ENCODE results near the gene ZNF771.
A peak's percentile ranks its signal among the peaks of the same experiment; 100 is the strongest.

ZNF771 gene

GRCh38 chr16:30374538-30374937, 32.9 kb upstream of the ZNF771 start, which contains the start of gene MYL11:
Gene MYL11, plus strand, starts transcription at chr16:30374802. Its CDS starts 56 bp downstream, at chr16:30374858.
- H3K27me3 ChIP-seq, result no peaks in the 10 kb centered on the region
- peak within 1 kb of the TSS; percentile 38 for H3K4me2 ChIP-seq
- no peaks in the 10 kb centered on the region for H3K36me3 ChIP-seq
- H3K27ac ChIP-seq, result peak within 1 kb of the TSS; percentile 1; the same call in 1 of the 2 replicates
- H3K9ac ChIP-seq, result peak within 1 kb of the TSS; percentile 21; the same call in 1 of the 2 replicates
- H3K4me1 ChIP-seq, result peaks cover 48% of the 10 kb centered on the region
- H3K9me3 ChIP-seq, result no peaks in the 10 kb centered on the region
- H3K4me3 ChIP-seq, result no peak within 1 kb of the TSS
- peaks cover 2% of the 10 kb centered on the region for H4K20me1 ChIP-seq
- TF ChIP-seq Cebpa-rat (IDR thresholded peaks at IDR 0.05), result no peak

DNA sequence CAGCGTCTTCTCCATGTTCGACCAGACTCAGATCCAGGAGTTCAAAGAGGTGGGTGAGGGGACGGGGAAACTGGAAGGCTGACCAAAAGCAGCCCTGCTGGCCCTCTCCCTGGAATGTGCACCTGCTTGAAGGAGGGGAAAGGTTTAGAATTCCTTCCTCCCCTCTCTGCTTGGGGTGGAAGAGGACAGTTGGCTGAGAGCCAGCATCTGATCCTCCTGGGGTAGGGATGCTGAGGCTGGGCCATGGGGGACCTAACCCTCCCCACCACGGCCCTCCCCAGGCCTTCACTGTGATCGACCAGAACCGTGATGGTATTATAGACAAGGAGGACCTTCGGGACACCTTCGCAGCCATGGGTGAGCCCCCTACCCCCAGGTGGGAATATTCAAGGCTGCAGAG, 31.5 kb upstream of the ZNF771 start:
- no peak for TF ChIP-seq Cebpa-rat (IDR thresholded peaks at IDR 0.05)
- Histone ChIP-seq H3K9ac (no peak overlapping the region), H3K4me1 (peaks cover 62% of the 10 kb centered on the region), H3K27me3 (no peaks in the 10 kb centered on the region), H3K4me2 (no peak overlapping the region), H3K36me3 (no peaks in the 10 kb centered on the region), H3K27ac (no peak overlapping the region), H3K9me3 (no peaks in the 10 kb centered on the region), H4K20me1 (no peaks in the 10 kb centered on the region), H3K4me3 (no peak overlapping the region)

GRCh38 chr16:30376461-30376902, 30.9 kb upstream of the ZNF771 start:
- peaks cover 64% of the 10 kb centered on the region for H3K4me1 ChIP-seq
- H3K27ac ChIP-seq, result peak overlapping the region; percentile 98
- no peak overlapping the region; the same call in 1 of the 2 replicates for H3K9ac ChIP-seq
- no peaks in the 10 kb centered on the region for H3K27me3 ChIP-seq
- no peak overlapping the region for H3K4me3 ChIP-seq
- H3K9me3 ChIP-seq, result no peaks in the 10 kb centered on the region
- H3K36me3 ChIP-seq, result no peaks in the 10 kb centered on the region
- TF ChIP-seq Cebpa-rat (IDR thresholded peaks at IDR 0.05), result no peak
- H3K4me2 ChIP-seq, result peak overlapping the region; percentile 92
- no peaks in the 10 kb centered on the region for H4K20me1 ChIP-seq

DNA sequence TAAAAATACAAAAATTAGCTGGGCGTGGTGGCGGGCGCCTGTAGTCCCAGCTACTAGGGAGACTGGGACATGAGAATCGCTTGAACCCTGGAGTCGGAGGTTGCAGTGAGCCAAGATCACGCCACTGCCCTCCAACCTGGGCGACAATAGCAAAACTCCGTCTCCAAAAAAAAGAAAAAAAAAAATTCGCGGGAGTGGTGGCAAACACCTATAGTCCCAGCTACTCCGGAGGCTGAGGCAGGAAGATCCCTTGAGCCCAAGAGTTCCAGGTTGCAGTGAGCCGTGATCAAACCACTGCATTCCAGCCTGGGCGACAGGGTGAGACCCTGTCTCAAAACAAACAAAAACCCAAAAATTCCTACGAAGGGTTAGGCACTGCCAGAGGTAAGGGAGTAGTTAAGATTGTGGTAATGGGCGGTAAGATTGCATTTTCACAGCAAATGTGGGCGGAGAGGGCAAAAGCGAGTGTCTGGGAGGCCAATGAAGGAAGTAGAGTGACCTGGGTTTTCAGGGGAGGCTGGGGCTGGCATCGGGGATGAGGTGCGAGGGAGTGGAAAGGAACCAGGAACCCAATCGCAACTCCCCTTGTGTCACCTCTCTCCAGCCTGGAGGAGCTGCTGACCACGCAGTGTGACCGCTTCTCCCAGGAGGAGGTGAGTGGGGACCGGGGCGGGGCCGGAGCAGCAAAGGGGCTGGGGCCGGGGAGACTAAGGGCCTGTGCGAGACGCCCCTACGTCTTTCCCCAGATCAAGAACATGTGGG, 30.2 kb upstream of the ZNF771 start:
- Histone ChIP-seq H3K4me1 (peaks cover 64% of the 10 kb centered on the region), H4K20me1 (no peaks in the 10 kb centered on the region), H3K9ac (peak overlapping the region; percentile 90), H3K4me2 (peak overlapping the region; percentile 92), H3K27ac (peak overlapping the region; percentile 98), H3K36me3 (no peaks in the 10 kb centered on the region), H3K27me3 (no peaks in the 10 kb centered on the region), H3K9me3 (no peaks in the 10 kb centered on the region), H3K4me3 (peak overlapping the region; percentile 75)
- TF ChIP-seq Cebpa-rat (IDR thresholded peaks at IDR 0.05), result no peak

DNA sequence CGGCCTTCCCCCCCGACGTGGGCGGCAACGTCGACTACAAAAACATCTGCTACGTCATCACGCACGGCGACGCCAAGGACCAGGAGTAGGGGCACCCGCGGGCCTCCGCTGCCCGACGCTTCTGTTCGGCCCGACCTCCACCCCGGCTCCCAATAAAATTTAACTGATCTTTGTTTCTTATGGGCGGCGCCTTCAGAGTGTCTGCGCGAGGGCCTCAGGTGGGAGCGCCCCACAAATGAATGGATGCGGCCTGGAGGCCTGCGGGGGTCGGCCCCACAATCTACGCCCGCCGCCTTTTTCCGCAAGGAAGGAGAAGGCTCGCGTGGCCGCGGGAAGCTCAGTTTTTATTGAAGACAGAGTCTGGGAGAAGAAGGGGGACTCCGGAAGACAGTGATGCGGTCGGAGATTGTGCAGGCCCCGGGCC, 29.6 kb upstream of the ZNF771 start:
- H3K4me3 ChIP-seq, result peak overlapping the region; percentile 75
- peaks cover 64% of the 10 kb centered on the region for H3K4me1 ChIP-seq
- no peaks in the 10 kb centered on the region for H3K9me3 ChIP-seq
- no peaks in the 10 kb centered on the region for H4K20me1 ChIP-seq
- peak overlapping the region; percentile 98 for H3K27ac ChIP-seq
- H3K4me2 ChIP-seq, result peak overlapping the region; percentile 92
- H3K36me3 ChIP-seq, result no peaks in the 10 kb centered on the region
- no peak for TF ChIP-seq Cebpa-rat (IDR thresholded peaks at IDR 0.05)
- no peaks in the 10 kb centered on the region for H3K27me3 ChIP-seq
- H3K9ac ChIP-seq, result peak overlapping the region; percentile 90

DNA sequence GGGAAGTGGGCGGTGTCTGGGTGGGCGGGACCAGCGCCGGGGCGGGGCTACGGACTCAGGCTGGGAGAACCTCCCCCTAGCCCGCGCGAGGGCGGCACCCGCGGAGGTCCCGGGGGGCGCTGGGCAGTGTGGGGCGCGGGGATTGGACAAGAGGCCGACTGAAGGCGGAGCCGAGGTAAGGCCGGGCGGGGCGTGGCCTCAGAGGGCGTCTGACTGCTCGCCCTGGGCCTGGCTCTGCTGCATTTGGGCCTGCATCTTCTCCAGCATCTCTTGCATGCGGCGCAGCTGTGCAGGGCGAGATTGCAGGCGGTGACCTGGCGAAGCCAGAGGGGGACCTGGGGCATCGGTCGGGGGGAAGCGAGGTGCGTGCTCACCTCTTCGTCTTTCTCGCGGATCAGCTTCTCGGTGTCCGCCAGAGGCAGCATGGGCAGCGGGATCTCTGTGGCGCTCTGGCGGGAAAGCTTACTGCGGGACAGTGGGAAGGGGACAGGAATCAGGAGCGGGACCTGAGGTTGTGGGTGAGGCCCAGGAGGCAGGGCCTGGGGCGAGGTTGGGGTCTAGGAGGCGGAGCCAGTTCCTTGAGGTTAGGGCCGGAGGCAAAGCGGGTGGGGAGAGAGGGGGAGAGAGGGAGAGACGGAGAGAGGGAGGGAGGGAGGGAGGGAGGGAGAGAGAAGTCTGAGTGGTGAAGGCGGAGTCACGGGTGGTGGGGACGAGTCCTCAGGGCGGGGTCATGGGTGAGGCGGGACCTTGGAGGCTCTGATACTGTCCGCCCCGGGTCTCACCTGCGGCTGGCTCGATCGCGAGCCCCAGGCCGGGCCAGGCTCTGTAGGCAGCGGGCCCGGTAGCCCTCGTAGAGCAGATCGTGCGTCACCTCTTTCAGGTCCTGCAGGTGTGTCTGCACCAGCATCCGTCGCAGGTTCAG, 28.9 kb upstream of the ZNF771 start:
- TF ChIP-seq Cebpa-rat (IDR thresholded peaks at IDR 0.05), result no peak
- no peaks in the 10 kb centered on the region for H3K36me3 ChIP-seq
- H3K9ac ChIP-seq, result peak overlapping the region; percentile 90
- H4K20me1 ChIP-seq, result no peaks in the 10 kb centered on the region
- H3K4me3 ChIP-seq, result peak overlapping the region; percentile 75
- no peaks in the 10 kb centered on the region for H3K27me3 ChIP-seq
- peak overlapping the region; percentile 100 for H3K4me2 ChIP-seq
- H3K27ac ChIP-seq, result peak overlapping the region; percentile 98
- H3K4me1 ChIP-seq, result peaks cover 69% of the 10 kb centered on the region
- H3K9me3 ChIP-seq, result no peaks in the 10 kb centered on the region

GRCh38 chr16:30379158-30379783, 28.1 kb upstream of the ZNF771 start:
- peak overlapping the region; percentile 87 for H3K27ac ChIP-seq
- peak overlapping the region; percentile 75 for H3K4me3 ChIP-seq
- no peak for TF ChIP-seq Cebpa-rat (IDR thresholded peaks at IDR 0.05)
- no peaks in the 10 kb centered on the region for H3K9me3 ChIP-seq
- H3K4me2 ChIP-seq, result peak overlapping the region; percentile 100
- peaks cover 71% of the 10 kb centered on the region for H3K4me1 ChIP-seq
- H4K20me1 ChIP-seq, result no peaks in the 10 kb centered on the region
- H3K36me3 ChIP-seq, result no peaks in the 10 kb centered on the region
- peak overlapping the region; percentile 84 for H3K9ac ChIP-seq
- H3K27me3 ChIP-seq, result no peaks in the 10 kb centered on the region

GRCh38 chr16:30380072-30380802, 27.2 kb upstream of the ZNF771 start:
- Histone ChIP-seq H3K4me3 (0 out of 2 replicates have a peak overlapping the region, but pooled peaks have one; percentile 66), H3K4me1 (peaks cover 65% of the 10 kb centered on the region), H3K27ac (peak overlapping the region; percentile 95), H3K9me3 (no peaks in the 10 kb centered on the region), H4K20me1 (no peaks in the 10 kb centered on the region), H3K27me3 (no peaks in the 10 kb centered on the region), H3K36me3 (no peaks in the 10 kb centered on the region), H3K4me2 (peak overlapping the region; percentile 100), H3K9ac (peak overlapping the region; percentile 84; the same call in 1 of the 2 replicates)
- TF ChIP-seq Cebpa-rat (IDR thresholded peaks at IDR 0.05), result no peak

- Histone ChIP-seq H3K27ac (peak overlapping the region; percentile 95), H4K20me1 (no peaks in the 10 kb centered on the region), H3K9ac (peak overlapping the region; percentile 72; the same call in 1 of the 2 replicates), H3K4me3 (peak overlapping the region; percentile 66; the same call in 1 of the 2 replicates), H3K27me3 (no peaks in the 10 kb centered on the region), H3K4me1 (peaks cover 65% of the 10 kb centered on the region), H3K4me2 (peak overlapping the region; percentile 100), H3K36me3 (no peaks in the 10 kb centered on the region), H3K9me3 (no peaks in the 10 kb centered on the region)
- TF ChIP-seq Cebpa-rat (IDR thresholded peaks at IDR 0.05), result no peak
Observed at GRCh38 chr16:30380803-30381208, 26.6 kb upstream of the ZNF771 start.
